AG04450 (cell line): ENCODE data around the gene PPM1H. TPM values are rescaled to one million over a fixed set of nuclear protein-coding genes. Genes with fewer than 3 reads are reported as not detected.
"Not testable (repeated sequence)": the region's sequence is repeated elsewhere in the genome, so short reads cannot be mapped to it uniquely, and the experiment has no call there.

Source experiments
- CTCF ChIA-PET: fragments of 300-600, 350-600 bp; formaldehyde crosslinking; extraction: SDS; loops from one replicate; lab custom pipeline; 2022; ENCODE audit warnings: antibody characterized with exemption, inconsistent platforms; lab: Charles Lee
- POLR2A ChIA-PET: fragments of 350-600 bp; formaldehyde crosslinking; extraction: SDS; loops from one replicate; lab custom pipeline; 2021; ENCODE audit warnings: antibody characterized with exemption, inconsistent platforms; lab: Yijun Ruan, JAX
- DNase-seq: peaks from one replicate; pipeline ENCODE4 v3.0.0-alpha.2; 2011; ENCODE audit warnings: low read depth, low spot score
- H3K27ac ChIP-seq: one replicate; pipeline ENCODE4 v1.5.1; 2012; ENCODE audit warnings: low read depth, low read length, control low read depth
- H3K27me3 ChIP-seq: one replicate; pipeline ENCODE4 v1.6.0; 2012; ENCODE audit warnings: low read length; ENCODE audit not compliant: control insufficient read depth, insufficient read depth
- H3K4me3 ChIP-seq: 2 replicates; pipeline ENCODE4 v1.5.1; 2011; ENCODE audit warnings: mild to moderate bottlenecking, low read depth, low read length, control low read depth
- H3K9me3 ChIP-seq: 2 replicates; pipeline ENCODE4 v1.5.1; 2012; ENCODE audit warnings: low read length; ENCODE audit not compliant: control insufficient read depth, insufficient read depth
- polyA plus RNA-seq: library from polyadenylated mRNA; depleted of rRNA; stranded (reverse); fragments of >200 nt; gene quantifications from 2 replicates; pipeline ENCODE4 v1.2.3, GENCODE V29; 2011
- TF ChIP-seq, protein P1 (sequence below): IDR thresholded peaks from 2 replicates; pipeline ENCODE4 v1.5.1; 2011; ENCODE audit warnings: low read depth, low read length, control low read depth, inconsistent platforms

PPM1H gene
- polyA plus RNA-seq, 1 experiment: 0.12 TPM

DNA sequence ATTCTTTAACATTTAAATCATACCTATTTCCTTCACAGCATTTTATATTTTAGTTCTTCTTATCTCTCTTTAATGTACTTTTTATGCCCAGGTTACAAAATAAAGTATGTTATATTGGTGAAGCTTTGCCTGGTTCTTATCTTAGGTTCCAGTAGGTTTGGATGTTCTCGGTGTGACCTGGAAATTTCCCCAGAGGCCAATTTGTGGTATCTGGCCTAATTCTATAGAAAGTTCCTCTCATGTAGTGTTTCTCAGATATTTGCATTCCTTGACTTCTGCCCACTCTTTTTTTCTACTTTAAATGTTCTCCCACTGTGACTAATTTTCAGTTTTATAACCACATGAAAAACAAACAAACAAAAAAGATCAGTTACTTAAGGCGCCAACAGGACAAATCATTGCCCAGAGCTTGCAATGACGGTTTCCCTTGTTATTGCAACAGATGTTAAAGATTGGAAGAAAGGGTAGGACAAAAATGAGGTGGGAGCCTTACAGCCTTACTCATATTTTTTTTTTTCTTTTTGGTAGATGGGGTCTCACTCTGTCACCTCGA, 41.2 kb upstream of the PPM1H start:
- Histone ChIP-seq H3K4me3 (no peak overlapping the region), H3K9me3 (no peaks in the 10 kb centered on the region), H3K27ac (no peak overlapping the region), H3K27me3 (no peaks in the 10 kb centered on the region)
- ChIA-PET CTCF (no interaction called here), POLR2A (no interaction called here)
- DNase-seq: no peak
- TF ChIP-seq, protein P1, sequence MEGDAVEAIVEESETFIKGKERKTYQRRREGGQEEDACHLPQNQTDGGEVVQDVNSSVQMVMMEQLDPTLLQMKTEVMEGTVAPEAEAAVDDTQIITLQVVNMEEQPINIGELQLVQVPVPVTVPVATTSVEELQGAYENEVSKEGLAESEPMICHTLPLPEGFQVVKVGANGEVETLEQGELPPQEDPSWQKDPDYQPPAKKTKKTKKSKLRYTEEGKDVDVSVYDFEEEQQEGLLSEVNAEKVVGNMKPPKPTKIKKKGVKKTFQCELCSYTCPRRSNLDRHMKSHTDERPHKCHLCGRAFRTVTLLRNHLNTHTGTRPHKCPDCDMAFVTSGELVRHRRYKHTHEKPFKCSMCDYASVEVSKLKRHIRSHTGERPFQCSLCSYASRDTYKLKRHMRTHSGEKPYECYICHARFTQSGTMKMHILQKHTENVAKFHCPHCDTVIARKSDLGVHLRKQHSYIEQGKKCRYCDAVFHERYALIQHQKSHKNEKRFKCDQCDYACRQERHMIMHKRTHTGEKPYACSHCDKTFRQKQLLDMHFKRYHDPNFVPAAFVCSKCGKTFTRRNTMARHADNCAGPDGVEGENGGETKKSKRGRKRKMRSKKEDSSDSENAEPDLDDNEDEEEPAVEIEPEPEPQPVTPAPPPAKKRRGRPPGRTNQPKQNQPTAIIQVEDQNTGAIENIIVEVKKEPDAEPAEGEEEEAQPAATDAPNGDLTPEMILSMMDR: no peak

- no peak overlapping the region for H3K4me3 ChIP-seq
- TF ChIP-seq, protein P1: no peak
- no peak overlapping the region for H3K27ac ChIP-seq
- POLR2A ChIA-PET: no interaction called here
- CTCF ChIA-PET: no interaction called here
- no peak for DNase-seq
- no peaks in the 10 kb centered on the region for H3K9me3 ChIP-seq
- H3K27me3 ChIP-seq: no peaks in the 10 kb centered on the region
These were observed 37.0 kb upstream of the PPM1H start for GRCh38 chr12:62971769-62972525.

- Histone ChIP-seq H3K4me3 (no peak overlapping the region), H3K9me3 (no peaks in the 10 kb centered on the region), H3K27me3 (no peaks in the 10 kb centered on the region), H3K27ac (no peak overlapping the region)
- DNase-seq: no peak
- ChIA-PET POLR2A (no interaction called here), CTCF (no interaction called here)
- TF ChIP-seq, protein P1: no peak
These were observed 34.7 kb upstream of the PPM1H start for GRCh38 chr12:62969695-62970094.

- DNase-seq: no peak
- TF ChIP-seq, protein P1: no peak
- Histone ChIP-seq H3K27me3 (no peaks in the 10 kb centered on the region), H3K27ac (no peak overlapping the region), H3K9me3 (no peaks in the 10 kb centered on the region), H3K4me3 (no peak overlapping the region)
- ChIA-PET POLR2A (no interaction called here), CTCF (no interaction called here)
These were observed 32.8 kb upstream of the PPM1H start for GRCh38 chr12:62967701-62968100.

- Histone ChIP-seq H3K27ac (no peak overlapping the region), H3K27me3 (no peaks in the 10 kb centered on the region), H3K4me3 (no peak overlapping the region), H3K9me3 (no peaks in the 10 kb centered on the region)
- ChIA-PET POLR2A (no interaction called here), CTCF (no interaction called here)
- TF ChIP-seq, protein P1: no peak
- DNase-seq: no peak
These were observed 32.1 kb upstream of the PPM1H start for GRCh38 chr12:62966990-62967506.

DNA sequence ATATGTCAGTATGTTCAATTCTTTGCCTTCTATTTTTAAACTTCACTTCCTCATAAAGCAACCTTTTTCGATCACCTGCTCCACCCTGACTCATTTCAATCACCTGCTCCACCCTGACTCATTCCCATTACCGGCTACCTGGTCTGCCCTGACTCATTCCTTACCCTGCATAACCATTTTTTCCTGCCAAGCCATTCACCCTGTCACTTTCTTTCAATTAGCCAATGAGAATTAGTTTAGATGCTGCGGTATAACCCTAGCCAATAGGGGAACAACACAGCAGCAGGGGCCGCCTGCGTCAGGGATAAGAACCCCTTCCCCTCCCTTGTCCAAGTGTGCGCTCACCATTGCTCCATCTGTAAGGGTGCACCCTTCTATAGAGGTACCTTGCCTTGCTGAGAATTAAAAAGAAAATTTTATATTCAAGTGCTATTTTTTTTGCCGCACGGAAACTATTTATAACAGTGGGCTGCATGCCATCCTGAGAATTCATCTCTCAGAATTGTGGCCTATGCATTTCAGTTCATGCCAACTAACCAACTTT, 31.6 kb upstream of the PPM1H start:
- H3K27ac ChIP-seq, POLR2A ChIA-PET, H3K27me3 ChIP-seq, H3K9me3 ChIP-seq, DNase-seq, H3K4me3 ChIP-seq, CTCF ChIA-PET: not testable (repeated sequence)

GRCh38 chr12:62965700-62966099, 30.8 kb upstream of the PPM1H start:
- DNase-seq, H3K4me3 ChIP-seq, H3K27ac ChIP-seq, H3K9me3 ChIP-seq, H3K27me3 ChIP-seq, POLR2A ChIA-PET, CTCF ChIA-PET: not testable (repeated sequence)
